Adrenal gland (tissue), 5 donors: ENCODE results near the gene INSRR.

ENCODE experiments used
- POLR2A ChIP-seq, 2 donors: fragments of 450-650 bp; IDR thresholded peaks; one replicate each; pipeline ENCODE4 v1.6.1; 2017; ENCODE audit warnings: antibody characterized with exemption in 2 of 2, mild to moderate bottlenecking in 2 of 2, moderate library complexity in 1 of 2
- TF ChIP-seq, protein P1 (sequence below), 6 experiments: fragments of 450-650 bp in 4 of 6; fragments of 200-600 bp in 2 of 6; sonication (generic) in 1 of 6; IDR thresholded peaks; 1 replicate in 5 of 6; 2 replicates in 1 of 6; pipeline versions ENCODE4 v1.5.1 to v1.8.0; 2016 to 2021; ENCODE audit warnings: antibody characterized with exemption in 6 of 6, mild to moderate bottlenecking in 2 of 6, moderate library complexity in 1 of 6
- donor health status: DM: no; HTN: no; CAD: no.

DNA sequence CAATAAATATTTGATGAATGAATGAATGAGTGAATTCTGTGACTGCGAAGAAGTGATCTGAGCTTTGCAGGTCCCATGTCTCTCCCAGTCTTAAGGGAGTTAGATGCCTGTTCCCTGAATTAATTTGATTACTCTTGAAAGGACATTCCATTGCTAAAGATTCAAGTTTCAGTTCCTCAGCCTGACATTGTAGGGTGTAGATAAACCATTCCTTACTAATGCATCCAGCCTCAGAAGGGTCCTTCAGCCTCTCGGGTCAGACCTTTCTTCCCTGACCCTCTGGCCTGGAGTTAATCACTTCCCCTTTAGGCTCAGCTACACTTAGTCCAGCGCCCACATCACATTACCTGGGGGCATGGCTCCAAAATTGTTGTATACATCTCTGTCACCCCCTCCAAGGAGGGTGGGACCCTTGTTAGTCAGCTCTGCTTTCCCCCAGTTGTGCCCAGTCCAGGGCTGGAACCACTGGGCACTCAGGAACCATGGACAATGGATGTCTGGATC, 2.6 kb downstream of the INSRR start:
- TF ChIP-seq, protein P1, sequence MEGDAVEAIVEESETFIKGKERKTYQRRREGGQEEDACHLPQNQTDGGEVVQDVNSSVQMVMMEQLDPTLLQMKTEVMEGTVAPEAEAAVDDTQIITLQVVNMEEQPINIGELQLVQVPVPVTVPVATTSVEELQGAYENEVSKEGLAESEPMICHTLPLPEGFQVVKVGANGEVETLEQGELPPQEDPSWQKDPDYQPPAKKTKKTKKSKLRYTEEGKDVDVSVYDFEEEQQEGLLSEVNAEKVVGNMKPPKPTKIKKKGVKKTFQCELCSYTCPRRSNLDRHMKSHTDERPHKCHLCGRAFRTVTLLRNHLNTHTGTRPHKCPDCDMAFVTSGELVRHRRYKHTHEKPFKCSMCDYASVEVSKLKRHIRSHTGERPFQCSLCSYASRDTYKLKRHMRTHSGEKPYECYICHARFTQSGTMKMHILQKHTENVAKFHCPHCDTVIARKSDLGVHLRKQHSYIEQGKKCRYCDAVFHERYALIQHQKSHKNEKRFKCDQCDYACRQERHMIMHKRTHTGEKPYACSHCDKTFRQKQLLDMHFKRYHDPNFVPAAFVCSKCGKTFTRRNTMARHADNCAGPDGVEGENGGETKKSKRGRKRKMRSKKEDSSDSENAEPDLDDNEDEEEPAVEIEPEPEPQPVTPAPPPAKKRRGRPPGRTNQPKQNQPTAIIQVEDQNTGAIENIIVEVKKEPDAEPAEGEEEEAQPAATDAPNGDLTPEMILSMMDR (IDR thresholded peaks at IDR 0.05) = no peak
- TF ChIP-seq POLR2A (IDR thresholded peaks at IDR 0.05) = no peak
